ENCODE measurements around the gene OR8D4.
A peak's percentile ranks its signal among the peaks of the same experiment; 100 is the strongest.
"Not testable (repeated sequence)": the region's sequence is repeated elsewhere in the genome, so short reads cannot be mapped to it uniquely, and the experiment has no call there.

OR8D4 gene

GRCh38 chr11:123901867-123902266 lies at the start of gene OR8D4:
OR8D4 (plus strand) TSS chr11:123902167; CDS start chr11:123906432, 4,265 bp downstream.
- no peak for DNase-seq (ENCODE audit: low read depth, low spot score)

GRCh38 chr11:123852321-123852720 lies 49.6 kb upstream of the OR8D4 start:
- no peak for DNase-seq (ENCODE audit: low read depth, low spot score)

GRCh38 chr11:123853038-123853437 lies 48.9 kb upstream of the OR8D4 start:
- DNase-seq (ENCODE audit: low read depth, low spot score): peak; percentile 12

GRCh38 chr11:123856444-123856843 lies 45.5 kb upstream of the OR8D4 start:
- DNase-seq (ENCODE audit: low read depth, low spot score): no peak

GRCh38 chr11:123859731-123860130 lies 42.2 kb upstream of the OR8D4 start:
- DNase-seq (ENCODE audit: low read depth, low spot score): no peak

- DNase-seq (ENCODE audit: low read depth, low spot score): peak; percentile 28
Measured at GRCh38 chr11:123865293-123865692, 36.7 kb upstream of the OR8D4 start.

GRCh38 chr11:123867795-123868194 lies 34.2 kb upstream of the OR8D4 start:
- not testable (repeated sequence) for DNase-seq (ENCODE audit: low read depth, low spot score)

GRCh38 chr11:123880912-123881311 lies 21.1 kb upstream of the OR8D4 start:
- DNase-seq (ENCODE audit: low read depth, low spot score): no peak

- DNase-seq (ENCODE audit: low read depth, low spot score): no peak
Measured at GRCh38 chr11:123885570-123885969, 16.4 kb upstream of the OR8D4 start, which contains the start of gene TMEM225. TMEM225 (minus strand) TSS chr11:123885670; CDS start chr11:123885425, 245 bp downstream.

GRCh38 chr11:123892031-123892430 lies 9.9 kb upstream of the OR8D4 start:
- no peak for DNase-seq (ENCODE audit: low read depth, low spot score)

- DNase-seq (ENCODE audit: low read depth, low spot score): no peak
Measured at GRCh38 chr11:123899792-123900191, 2.2 kb upstream of the OR8D4 start.

GRCh38 chr11:123903932-123904331 lies 2.0 kb downstream of the OR8D4 start:
- no peak for DNase-seq (ENCODE audit: low read depth, low spot score)

GRCh38 chr11:123904932-123905331 lies 3.0 kb downstream of the OR8D4 start:
- DNase-seq (ENCODE audit: low read depth, low spot score): no peak

- DNase-seq (ENCODE audit: low read depth, low spot score): no peak
Measured at GRCh38 chr11:123905826-123906225, 3.9 kb downstream of the OR8D4 start.

GRCh38 chr11:123920943-123921342 lies 19.0 kb downstream of the OR8D4 start:
- no peak for DNase-seq (ENCODE audit: low read depth, low spot score)

GRCh38 chr11:123924027-123924426 lies 22.1 kb downstream of the OR8D4 start:
- DNase-seq (ENCODE audit: low read depth, low spot score): no peak

GRCh38 chr11:123939317-123939716 lies 37.4 kb downstream of the OR8D4 start, which contains the start of gene OR4D5:
OR4D5 (plus strand) TSS chr11:123939617; CDS start chr11:123939617, 0 bp downstream.
- no peak for DNase-seq (ENCODE audit: low read depth, low spot score)

- no peak for DNase-seq (ENCODE audit: low read depth, low spot score)
Measured at GRCh38 chr11:123942413-123942812, 40.4 kb downstream of the OR8D4 start.

GRCh38 chr11:123943738-123944137 lies 41.8 kb downstream of the OR8D4 start, which contains the start of gene OR6T1:
OR6T1 (minus strand) TSS chr11:123943838; CDS start chr11:123943838, 0 bp downstream.
- DNase-seq (ENCODE audit: low read depth, low spot score): no peak

- no peak for DNase-seq (ENCODE audit: low read depth, low spot score)
Measured at GRCh38 chr11:123945132-123945531, 43.2 kb downstream of the OR8D4 start.

GRCh38 chr11:123956752-123957151 lies 54.8 kb downstream of the OR8D4 start:
- DNase-seq (ENCODE audit: low read depth, low spot score): no peak

Data from iPS DF 19.7 (cell line).